Nephron (organoid): Measurements from ENCODE around the gene PHF21A.

Experiments
- H3K27ac Mint-ChIP-seq, 3 experiments: 2 replicates each; pipeline ENCODE4 v1.8.0; 2020; ENCODE audit warnings: mixed read lengths in 3 of 3, mild to moderate bottlenecking in 2 of 3, moderate library complexity in 1 of 3
- H3K27me3 Mint-ChIP-seq: 2 replicates; pipeline ENCODE4 v1.8.0; 2021; ENCODE audit warnings: low read depth, mild to moderate bottlenecking, moderate library complexity, mixed read lengths
- H3K36me3 Mint-ChIP-seq: 2 replicates; pipeline ENCODE4 v1.8.0; 2020; ENCODE audit warnings: low read depth, mixed read lengths
- H3K4me1 Mint-ChIP-seq: 2 replicates; pipeline ENCODE4 v1.8.0; 2020; ENCODE audit warnings: mixed read lengths
- H3K4me3 Mint-ChIP-seq, 3 experiments: 2 replicates each; pipeline ENCODE4 v1.8.0; 2020; ENCODE audit warnings: mild to moderate bottlenecking in 3 of 3, mixed read lengths in 3 of 3, moderate library complexity in 2 of 3
- H3K9me3 Mint-ChIP-seq: 2 replicates; pipeline ENCODE4 v1.8.0; 2020; ENCODE audit warnings: mixed read lengths
- TF ChIP-seq, protein P1 (sequence below), 3 experiments: fragments of 200-600 bp; sonication (generic); IDR thresholded peaks; one replicate each; pipeline ENCODE4 v1.5.0; 2021; ENCODE audit warnings: antibody characterized with exemption in 3 of 3; ENCODE audit not compliant: unreplicated experiment in 3 of 3

PHF21A gene

DNA sequence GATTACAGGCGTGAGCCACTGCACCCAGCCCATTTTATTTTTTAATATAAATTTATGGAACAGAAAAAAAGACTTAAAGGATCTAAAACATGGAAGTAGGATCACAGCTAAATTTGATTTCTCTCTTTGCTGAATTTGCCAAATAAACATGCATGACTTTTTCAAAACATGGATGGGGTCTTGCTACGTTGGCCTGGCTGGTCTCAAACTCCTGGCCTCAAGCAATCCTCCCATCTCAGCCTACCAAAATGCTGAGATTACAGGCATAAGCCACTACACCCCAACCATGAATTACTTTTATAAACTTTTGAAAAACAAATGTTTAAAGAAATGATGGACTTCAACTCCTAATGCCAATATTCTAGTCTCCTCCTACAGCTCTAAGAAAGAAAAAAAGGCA is 61.2 kb downstream of the PHF21A start:
- TF ChIP-seq, protein P1, sequence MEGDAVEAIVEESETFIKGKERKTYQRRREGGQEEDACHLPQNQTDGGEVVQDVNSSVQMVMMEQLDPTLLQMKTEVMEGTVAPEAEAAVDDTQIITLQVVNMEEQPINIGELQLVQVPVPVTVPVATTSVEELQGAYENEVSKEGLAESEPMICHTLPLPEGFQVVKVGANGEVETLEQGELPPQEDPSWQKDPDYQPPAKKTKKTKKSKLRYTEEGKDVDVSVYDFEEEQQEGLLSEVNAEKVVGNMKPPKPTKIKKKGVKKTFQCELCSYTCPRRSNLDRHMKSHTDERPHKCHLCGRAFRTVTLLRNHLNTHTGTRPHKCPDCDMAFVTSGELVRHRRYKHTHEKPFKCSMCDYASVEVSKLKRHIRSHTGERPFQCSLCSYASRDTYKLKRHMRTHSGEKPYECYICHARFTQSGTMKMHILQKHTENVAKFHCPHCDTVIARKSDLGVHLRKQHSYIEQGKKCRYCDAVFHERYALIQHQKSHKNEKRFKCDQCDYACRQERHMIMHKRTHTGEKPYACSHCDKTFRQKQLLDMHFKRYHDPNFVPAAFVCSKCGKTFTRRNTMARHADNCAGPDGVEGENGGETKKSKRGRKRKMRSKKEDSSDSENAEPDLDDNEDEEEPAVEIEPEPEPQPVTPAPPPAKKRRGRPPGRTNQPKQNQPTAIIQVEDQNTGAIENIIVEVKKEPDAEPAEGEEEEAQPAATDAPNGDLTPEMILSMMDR (IDR thresholded peaks at IDR 0.05; ENCODE audit: unreplicated experiment in 3 of 3) = no peak
- peaks cover 10% of the 10 kb centered on the region for H3K4me1 Mint-ChIP-seq
- peaks cover 4% of the 10 kb centered on the region for H3K9me3 Mint-ChIP-seq
- H3K27ac Mint-ChIP-seq = no peak overlapping the region
- peaks cover 35% of the 10 kb centered on the region for H3K36me3 Mint-ChIP-seq
- H3K4me3 Mint-ChIP-seq = no peak overlapping the region
- H3K27me3 Mint-ChIP-seq = no peaks in the 10 kb centered on the region

DNA sequence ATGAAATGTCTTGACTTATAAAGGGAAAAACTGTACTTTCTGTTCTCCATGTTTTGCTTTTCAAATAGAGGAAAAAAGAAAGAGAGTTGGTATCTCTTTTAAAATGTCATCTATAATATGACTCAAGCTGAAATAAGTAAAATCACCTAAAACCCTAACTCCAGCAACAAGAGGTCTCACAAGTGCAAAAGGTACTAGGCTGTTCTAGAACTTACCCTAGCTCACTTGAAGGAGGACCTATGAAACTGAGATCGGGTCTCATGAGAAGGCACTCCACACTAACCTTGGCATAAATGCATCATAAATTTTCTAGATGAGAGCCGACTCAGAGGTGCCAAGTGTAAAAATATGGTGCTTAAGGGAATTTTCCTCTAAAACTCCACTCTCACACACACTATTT is 63.8 kb downstream of the PHF21A start:
- Mint-ChIP-seq H3K36me3 (peaks cover 26% of the 10 kb centered on the region), H3K4me1 (peaks cover 5% of the 10 kb centered on the region), H3K27me3 (no peaks in the 10 kb centered on the region), H3K9me3 (peaks cover 4% of the 10 kb centered on the region), H3K27ac (peak overlapping the region in 1 of 3 experiments; percentile 4), H3K4me3 (no peak overlapping the region)
- TF ChIP-seq, protein P1 (IDR thresholded peaks at IDR 0.05; ENCODE audit: unreplicated experiment in 3 of 3) = no peak

DNA sequence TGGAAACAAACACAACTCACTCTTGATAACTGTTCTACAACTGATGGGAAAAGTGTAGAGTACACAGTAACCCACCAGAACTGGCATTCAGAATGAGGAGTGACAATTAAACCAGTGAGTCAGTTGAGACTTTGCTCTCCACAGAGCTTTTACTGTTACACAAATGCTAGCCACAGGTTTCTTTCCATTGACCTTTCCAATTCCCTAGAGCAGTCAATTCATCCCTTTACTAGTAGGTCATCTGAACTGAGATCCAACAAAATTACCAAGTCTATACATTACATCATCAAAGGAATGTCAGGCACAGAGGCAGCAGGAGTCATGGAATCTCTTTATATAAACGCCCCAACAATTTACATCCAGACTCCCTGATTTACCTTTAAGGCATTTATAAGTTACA is 65.9 kb downstream of the PHF21A start:
- H3K27me3 Mint-ChIP-seq = no peaks in the 10 kb centered on the region
- TF ChIP-seq, protein P1 (IDR thresholded peaks at IDR 0.05; ENCODE audit: unreplicated experiment in 3 of 3) = no peak
- peaks cover 5% of the 10 kb centered on the region for H3K36me3 Mint-ChIP-seq
- no peak overlapping the region for H3K4me3 Mint-ChIP-seq
- no peak overlapping the region for H3K27ac Mint-ChIP-seq
- H3K4me1 Mint-ChIP-seq = peaks cover 26% of the 10 kb centered on the region
- no peaks in the 10 kb centered on the region for H3K9me3 Mint-ChIP-seq

DNA sequence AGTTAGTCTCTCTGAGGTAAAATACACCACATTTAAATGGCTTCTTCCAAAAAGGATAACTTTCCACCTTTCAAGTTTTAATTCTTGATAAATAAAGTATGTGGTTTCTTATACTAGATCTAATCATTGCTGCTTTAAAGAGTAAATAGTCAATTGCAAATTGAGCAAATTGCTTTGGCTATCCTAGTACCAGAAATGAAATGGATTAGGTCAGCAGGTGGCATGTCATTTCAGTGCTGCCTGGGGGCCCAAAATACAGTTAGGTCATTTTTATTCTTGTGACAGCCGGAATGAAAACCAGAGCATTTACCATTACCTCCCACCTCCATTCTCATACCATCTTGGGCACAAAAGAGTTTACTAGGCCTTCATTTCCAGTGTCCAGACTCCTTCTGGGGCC is 70.2 kb downstream of the PHF21A start:
- no peaks in the 10 kb centered on the region for H3K27me3 Mint-ChIP-seq
- no peaks in the 10 kb centered on the region for H3K9me3 Mint-ChIP-seq
- H3K36me3 Mint-ChIP-seq = peaks cover 23% of the 10 kb centered on the region
- no peak overlapping the region for H3K4me3 Mint-ChIP-seq
- peak overlapping the region; percentile 80 to 99 (median 99) for H3K27ac Mint-ChIP-seq
- H3K4me1 Mint-ChIP-seq = peaks cover 50% of the 10 kb centered on the region
- TF ChIP-seq, protein P1 (IDR thresholded peaks at IDR 0.05; ENCODE audit: unreplicated experiment in 3 of 3) = no peak

DNA sequence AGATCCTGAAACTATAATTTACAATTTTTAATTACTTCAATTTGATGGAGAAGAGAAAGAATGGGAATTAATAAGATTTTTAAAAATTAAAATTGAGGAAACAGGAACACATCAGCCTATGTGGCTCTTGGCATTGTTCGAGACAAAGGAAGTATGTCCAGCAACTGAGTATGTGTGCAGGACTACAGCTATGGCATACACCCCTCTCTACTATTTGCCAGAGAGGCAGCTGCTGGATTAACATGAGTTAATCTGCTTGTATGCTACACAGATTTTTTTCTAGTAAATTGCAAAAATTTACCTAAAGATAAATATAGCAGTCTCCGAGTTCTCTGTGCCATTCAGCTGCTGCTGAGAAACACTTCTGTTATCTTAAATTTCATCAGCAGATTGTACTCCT is 70.6 kb downstream of the PHF21A start:
- Mint-ChIP-seq H3K36me3 (peaks cover 23% of the 10 kb centered on the region), H3K4me3 (peak overlapping the region; percentile 37 to 55 (median 48)), H3K4me1 (peaks cover 52% of the 10 kb centered on the region), H3K27ac (peak overlapping the region; percentile 97 to 99 (median 99)), H3K9me3 (no peaks in the 10 kb centered on the region), H3K27me3 (no peaks in the 10 kb centered on the region)
- TF ChIP-seq, protein P1 (IDR thresholded peaks at IDR 0.05; ENCODE audit: unreplicated experiment in 3 of 3) = no peak

DNA sequence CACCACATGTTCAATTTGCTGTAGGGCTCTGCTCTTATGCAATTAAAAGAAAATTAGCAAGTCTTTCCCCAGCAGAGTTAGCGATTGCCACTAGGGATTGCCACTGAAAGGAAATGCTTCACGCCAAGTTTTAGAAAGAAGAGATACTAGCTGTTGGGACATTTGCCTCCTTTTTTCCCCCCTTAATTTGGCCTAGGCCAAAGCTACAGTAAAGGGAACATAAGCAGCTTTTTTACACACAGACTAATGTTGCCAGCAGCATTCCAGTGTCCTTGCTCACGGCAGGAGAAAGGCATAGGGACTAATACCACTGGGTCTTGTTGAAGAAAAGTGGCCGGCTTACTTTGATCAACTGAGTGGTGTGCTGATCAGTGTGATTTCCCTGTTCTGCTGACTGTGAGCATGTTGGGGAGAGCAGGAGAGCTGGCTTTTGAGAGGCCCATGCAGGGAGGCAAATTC is 71.2 kb downstream of the PHF21A start:
- Mint-ChIP-seq H3K4me1 (peaks cover 47% of the 10 kb centered on the region), H3K27ac (peak overlapping the region; percentile 97 to 99 (median 99)), H3K27me3 (no peaks in the 10 kb centered on the region), H3K36me3 (peaks cover 23% of the 10 kb centered on the region), H3K9me3 (no peaks in the 10 kb centered on the region), H3K4me3 (peak overlapping the region; percentile 37 to 55 (median 48))
- TF ChIP-seq, protein P1 (IDR thresholded peaks at IDR 0.05; ENCODE audit: unreplicated experiment in 3 of 3) = no peak
